ENCODE measurements around the gene ZNF362.

DNA sequence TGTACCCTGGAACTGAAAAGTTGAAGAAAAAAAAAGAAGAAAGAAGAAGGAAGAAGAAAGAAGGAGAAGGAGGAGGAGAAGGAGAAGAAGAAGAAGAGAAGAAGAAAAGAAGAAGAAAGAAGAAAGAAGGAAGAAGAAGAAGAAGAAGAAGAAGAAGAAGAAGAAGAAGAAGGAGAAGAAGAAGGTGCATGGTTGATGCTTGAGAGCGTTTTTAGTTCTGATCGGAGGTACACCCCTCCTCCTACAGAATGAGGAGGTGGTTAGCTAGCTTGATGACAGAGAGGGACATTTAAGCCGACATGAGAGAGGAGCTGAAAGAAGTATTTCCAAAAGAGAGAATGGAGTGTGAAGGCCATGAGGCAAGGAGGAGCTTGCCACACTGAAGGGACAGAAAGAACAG, 5.6 kb upstream of the ZNF362 start:
- TF ChIP-seq CTCF (IDR thresholded peaks at IDR 0.05; ENCODE audit: insufficient read depth, low read length), result no peak
- no peak for TF ChIP-seq POLR2AphosphoS5 (IDR thresholded peaks at IDR 0.05; ENCODE audit: low read depth)
- TF ChIP-seq, protein P1, sequence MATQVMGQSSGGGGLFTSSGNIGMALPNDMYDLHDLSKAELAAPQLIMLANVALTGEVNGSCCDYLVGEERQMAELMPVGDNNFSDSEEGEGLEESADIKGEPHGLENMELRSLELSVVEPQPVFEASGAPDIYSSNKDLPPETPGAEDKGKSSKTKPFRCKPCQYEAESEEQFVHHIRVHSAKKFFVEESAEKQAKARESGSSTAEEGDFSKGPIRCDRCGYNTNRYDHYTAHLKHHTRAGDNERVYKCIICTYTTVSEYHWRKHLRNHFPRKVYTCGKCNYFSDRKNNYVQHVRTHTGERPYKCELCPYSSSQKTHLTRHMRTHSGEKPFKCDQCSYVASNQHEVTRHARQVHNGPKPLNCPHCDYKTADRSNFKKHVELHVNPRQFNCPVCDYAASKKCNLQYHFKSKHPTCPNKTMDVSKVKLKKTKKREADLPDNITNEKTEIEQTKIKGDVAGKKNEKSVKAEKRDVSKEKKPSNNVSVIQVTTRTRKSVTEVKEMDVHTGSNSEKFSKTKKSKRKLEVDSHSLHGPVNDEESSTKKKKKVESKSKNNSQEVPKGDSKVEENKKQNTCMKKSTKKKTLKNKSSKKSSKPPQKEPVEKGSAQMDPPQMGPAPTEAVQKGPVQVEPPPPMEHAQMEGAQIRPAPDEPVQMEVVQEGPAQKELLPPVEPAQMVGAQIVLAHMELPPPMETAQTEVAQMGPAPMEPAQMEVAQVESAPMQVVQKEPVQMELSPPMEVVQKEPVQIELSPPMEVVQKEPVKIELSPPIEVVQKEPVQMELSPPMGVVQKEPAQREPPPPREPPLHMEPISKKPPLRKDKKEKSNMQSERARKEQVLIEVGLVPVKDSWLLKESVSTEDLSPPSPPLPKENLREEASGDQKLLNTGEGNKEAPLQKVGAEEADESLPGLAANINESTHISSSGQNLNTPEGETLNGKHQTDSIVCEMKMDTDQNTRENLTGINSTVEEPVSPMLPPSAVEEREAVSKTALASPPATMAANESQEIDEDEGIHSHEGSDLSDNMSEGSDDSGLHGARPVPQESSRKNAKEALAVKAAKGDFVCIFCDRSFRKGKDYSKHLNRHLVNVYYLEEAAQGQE (IDR thresholded peaks at IDR 0.05; ENCODE audit: insufficient replicate concordance, low read depth), result no peak

All from HL-60 (cell line).